GM21447 (cell line): ENCODE measurements around the gene AOAH.
"Not testable (repeated sequence)": the region's sequence is repeated elsewhere in the genome, so short reads cannot be mapped to it uniquely, and the experiment has no call there.

Source experiments
- ATAC-seq: cut with Tn5 transposase; IDR thresholded peaks from one replicate; pipeline ENCODE4 v1.9.1; 2021; ENCODE audit not compliant: unreplicated experiment

Gene AOAH

DNA sequence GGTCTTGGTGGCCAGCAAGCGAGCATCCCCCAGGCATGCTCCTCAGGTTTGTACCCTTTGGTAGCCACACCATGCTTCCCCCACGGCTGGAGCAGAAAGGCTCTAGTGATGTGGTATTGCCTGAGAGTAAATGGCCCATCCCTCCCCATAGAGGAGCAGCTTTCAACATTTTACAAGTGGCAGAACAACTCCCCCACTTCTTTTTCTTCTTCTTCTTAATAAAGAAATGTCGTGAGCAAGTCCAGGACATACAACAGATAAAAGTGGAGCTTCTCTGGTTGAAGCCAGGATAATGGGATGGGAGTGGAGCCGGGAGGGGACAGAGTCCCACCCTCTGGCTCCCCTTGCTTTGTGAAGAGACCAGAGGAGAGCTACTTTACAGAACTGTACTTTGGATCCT is 203.2 kb downstream of the AOAH start:
- ATAC-seq: no peak

DNA sequence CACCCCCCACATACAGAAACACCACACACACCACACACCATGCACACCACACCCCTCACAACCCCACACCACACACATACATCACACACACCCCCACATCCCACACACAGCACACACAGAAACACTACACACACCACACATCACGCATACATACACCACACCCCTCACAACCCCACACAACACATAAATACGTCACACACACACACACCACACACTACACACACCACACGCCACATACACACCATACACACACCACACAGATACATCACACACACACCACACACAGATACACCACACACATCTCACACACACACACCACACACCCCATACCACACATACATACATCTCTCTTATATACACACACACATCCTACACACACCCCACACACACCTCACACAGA is 208.4 kb downstream of the AOAH start:
- no peak for ATAC-seq

DNA sequence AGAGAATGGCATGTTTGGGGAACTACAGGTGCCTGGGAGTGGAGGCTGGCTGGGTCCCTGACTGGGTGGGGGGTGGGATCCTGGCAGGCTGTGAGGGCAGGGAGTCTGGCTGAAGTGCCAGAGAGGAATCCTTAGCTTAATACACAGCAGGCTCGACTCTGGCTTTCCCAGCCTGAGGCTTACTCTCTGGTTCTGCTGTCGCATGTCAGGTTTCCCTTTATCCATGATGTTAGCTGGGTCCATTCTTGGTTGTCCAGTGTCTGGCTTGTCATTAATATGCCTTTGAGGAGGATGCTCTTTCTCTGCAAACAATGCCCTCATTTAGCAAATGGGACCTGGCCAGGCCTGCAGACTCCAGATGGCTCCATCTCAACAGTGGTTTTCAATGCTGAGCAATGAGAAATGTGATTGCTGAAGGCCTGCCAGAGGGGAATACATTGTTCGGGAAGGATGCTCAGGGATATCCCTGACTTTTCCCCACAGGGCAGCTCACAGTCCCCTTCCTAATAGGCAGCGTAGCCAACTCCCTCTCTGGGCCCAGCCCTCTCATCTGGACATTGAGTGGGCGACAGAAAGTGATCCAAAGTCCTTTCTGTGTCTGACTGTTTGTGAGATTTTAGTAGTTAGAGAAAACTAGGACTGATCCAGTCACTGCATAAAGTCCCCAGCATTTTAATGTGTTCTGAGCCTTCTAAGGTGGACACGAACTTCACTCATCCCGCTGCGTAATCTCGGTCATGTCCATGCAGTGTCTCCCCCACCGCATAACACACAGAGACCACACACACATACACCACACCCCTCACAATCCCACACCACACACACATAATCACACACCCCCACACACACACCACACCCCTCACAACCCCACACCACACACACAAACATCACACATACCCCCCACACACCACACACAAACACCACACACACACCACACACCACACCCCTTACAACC is 209.7 kb downstream of the AOAH start:
- ATAC-seq: no peak

DNA sequence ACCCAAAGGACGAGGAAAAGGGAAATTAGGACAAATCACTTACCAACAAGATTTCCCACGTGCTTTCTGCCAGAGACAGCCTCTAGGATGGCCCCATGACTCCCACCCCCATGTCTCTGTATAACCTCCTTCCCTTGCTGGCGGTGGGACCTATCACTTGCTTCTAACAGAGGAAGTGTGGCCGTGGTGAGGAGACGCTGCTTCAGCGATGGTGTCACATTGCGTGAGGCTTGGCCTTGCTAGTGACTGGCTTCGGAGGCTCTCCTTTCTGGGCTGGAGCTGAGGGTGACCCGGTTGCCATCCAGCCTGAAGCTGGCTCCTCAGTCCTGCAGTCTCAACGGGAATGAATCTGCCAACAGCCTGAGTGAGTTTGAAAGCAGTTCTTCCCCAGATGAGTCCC is 210.9 kb downstream of the AOAH start:
- no peak for ATAC-seq

DNA sequence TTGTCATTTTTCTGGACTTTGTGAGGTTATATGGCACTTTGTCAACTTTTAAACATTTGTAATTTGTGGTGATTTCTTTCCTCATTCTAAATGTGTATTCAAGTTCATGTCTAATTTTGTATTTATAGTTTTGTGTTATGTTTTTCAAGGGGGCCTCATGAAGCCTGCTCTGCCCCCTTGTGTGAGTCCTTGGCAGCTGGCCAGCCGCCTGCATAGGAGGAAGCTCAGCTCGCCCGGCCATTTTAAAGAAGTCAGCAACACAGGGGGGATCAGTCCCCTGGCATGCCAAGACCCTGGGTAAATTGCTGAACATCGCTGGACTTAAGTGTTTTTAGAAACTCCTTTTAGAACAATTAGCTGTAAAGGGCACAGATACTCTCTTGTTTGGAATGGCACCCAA is 211.7 kb downstream of the AOAH start:
- no peak for ATAC-seq

DNA sequence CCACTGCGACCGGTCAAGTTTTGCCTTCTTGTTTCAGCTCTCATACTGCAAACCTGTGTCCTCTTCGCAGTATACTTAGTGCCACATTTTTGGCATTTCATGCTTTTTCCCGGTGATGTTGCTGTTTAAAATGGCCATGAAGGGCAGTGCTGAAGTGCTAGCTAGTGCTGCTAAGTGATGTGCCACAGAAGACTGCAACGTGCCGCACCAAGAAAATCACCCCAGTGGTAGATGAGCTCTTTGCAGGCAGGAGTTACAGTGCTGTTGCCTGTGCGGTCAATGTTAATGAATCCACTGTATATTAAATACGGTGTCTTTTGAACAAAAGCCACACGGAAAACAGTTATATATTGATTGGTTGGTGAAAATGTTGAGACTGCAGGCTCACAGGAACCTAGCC is 214.3 kb downstream of the AOAH start:
- no peak for ATAC-seq

DNA sequence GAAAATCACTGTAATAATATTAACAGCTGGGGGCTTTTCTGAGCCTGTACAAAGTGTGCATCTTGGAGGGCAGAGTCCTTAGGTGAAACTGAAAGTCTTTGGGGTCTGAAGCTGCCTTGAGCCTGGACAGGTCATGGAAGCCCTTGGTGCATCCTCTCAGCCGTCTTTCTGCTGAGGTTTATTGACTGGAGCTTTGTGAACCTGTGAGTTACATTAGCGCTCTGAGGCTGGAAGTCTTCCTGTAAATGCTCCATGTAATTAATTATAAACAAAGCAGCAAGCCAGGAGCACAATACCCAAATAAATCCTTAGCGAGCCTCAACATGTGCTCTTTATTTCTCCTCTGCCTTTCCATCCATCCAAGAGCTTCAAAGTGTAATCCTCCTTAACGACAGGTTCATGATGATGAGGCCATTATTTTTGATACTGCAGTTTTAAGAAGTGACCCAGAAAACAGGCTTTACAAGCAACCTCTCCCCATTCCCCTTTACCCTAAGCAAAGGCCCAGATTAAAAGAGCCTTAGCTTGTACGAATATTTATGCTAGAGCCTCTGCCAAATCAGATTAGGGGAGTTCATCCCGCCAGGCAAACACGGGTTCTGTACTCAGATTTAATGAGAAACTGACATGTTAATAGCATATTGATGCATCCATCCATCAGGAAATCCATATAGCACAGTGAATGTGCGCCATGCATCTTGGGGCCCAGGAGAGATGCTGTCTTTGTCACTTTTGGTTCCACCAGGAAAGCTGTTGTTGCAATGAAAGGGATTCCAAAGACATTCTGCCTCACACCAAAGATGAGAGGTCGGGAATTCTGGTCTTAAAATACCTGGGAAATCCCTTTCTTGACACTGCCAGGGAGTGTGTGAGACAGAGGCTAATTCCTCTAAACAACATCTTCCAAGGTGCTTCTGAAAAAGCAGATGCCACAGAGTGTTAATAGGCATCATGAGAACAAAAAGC is 216.5 kb downstream of the AOAH start:
- ATAC-seq: no peak

DNA sequence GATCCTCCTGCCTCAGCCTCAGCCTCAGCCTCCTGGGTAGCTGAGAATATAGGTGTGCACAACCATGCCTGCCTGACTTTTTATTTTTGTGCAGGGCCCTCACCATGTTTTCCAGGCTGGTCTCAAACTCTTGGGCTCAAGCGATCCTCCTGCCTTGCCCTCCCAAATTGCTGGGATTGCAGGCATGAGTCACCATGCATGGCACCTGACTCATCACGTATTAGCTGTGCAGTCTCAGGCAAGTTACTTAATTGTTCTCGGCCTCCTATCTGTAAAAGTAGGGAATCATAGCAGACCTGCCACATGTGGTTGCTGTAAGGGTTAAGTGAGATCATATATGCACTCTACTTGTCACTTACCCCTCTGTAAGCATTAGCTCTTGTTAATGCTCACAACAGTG is 217.5 kb downstream of the AOAH start:
- ATAC-seq: no peak

DNA sequence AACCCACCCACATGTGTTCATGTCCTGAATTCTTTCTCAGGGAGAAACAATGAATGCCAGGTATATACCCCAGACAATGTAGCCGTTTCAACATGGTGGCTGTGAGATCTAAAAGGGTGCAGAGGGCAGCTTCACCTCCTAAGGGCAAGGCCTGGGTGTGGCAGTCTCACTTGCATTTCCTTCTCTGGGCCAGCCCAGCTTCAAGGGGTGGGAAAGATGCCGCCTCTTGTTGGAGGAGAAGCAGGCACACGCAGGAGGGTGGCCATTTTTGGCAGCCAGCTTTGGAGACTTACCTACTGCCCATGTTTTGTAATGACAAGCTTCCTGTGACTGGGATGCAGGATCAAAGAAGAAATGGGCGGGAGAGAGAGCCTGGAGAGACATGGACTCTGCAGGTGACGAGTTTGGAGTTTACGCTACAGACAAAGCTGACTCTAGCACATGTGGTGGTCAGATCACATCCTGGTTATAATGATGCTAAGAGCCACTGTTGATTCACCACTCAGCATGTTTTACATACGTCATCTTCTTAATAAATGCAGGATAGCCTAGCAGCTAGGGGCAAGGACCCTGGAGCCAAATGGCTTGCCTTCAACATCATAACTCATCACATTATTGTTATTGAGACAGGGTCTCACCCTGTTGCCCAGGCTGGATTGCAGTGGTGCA is 218.0 kb downstream of the AOAH start:
- no peak for ATAC-seq

DNA sequence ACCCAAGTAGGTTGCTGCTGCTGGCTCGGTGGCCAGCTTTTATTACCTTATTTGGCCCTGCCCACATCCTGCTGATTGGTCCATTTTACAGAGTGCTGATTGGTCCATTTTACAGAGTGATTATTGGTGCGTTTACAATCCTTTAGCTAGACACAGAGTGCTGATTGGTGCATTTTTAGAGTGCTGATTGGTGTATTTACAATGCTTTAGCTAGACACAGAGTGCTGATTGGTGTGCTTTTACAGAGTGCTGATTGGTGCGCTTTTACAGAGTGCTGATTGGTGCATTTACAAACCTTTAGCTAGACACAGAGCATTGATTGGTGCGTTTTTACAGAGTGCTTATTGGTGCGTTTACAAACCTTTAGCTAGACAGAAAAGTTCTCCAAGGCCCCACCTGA is 219.7 kb downstream of the AOAH start:
- not testable (repeated sequence) for ATAC-seq

DNA sequence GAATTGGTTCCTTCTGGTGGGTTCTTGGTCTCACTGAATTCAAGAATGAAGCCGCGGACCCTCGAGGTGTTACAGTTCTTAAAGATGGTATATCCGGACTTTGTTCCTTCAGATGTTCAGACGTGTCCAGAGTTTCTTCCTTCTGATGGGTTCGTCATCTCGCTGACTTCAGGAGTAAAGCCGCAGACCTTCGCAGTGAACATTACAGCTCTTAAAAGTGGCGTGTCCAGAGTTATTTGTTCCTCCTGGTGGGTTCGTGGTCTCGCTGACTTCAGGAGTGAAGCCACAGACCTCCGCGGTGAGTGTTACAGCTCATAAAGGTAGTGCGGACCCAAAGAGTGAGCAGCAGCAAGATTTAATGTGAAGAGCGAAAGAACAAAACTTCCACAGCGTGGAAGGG is 220.1 kb downstream of the AOAH start:
- ATAC-seq: not testable (repeated sequence)

DNA sequence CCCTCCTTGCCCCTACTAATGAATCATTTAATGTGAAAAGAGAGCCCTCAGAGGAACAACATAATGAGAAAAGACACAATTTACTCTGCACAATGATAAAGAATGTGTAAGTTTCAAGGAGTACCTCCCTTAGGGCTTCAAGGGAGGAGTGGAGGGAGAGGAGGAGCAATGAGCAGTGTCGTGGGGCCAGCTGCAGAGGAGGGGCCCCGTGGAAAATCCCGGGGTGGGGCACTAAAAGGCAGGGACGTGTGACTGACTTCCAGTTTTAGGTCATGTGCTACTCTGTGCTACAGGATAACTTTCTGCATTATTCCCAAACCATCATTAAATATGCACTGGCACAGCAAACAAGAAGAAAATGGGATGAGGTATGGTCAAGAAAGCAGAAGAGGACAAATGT is 226.5 kb downstream of the AOAH start:
- no peak for ATAC-seq

DNA sequence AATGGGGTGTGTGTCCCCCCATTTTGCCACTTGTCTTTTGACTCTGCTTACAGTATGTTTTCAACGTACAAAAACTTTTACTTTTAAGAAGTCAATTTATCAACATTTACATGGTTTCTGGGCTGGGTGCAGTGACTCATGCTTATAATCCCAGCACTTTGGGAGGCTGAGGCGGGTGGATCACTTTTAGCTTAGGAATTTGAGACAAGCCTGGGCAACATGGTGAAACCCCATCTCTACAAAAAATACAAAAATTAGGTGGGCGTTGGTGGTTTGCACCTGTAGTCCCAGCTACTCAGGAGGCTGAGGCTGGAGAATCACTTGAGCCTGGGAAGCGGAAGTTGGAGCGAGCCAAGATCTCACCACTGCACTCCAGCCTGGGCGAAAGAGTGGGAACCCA is 227.1 kb downstream of the AOAH start:
- ATAC-seq: not testable (repeated sequence)

DNA sequence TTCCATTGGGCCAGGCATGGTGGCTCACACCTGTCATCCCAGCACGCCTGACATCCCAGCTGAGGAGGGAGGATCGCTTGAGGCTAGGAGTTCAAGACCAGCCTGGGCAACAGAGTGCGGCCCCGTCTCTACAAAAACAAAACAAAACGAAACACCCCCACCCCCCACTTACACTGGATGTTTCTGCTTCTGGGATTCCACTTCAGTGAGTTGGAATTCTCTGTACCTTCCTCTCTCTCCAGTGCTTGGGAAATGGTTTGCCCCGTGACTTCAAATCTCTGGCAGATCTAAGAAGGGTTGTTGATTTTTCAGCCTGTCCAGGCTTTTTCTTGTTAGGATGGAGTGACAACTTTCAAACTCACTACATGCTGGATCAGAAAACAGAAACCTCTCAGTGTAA is 227.7 kb downstream of the AOAH start:
- ATAC-seq: no peak

DNA sequence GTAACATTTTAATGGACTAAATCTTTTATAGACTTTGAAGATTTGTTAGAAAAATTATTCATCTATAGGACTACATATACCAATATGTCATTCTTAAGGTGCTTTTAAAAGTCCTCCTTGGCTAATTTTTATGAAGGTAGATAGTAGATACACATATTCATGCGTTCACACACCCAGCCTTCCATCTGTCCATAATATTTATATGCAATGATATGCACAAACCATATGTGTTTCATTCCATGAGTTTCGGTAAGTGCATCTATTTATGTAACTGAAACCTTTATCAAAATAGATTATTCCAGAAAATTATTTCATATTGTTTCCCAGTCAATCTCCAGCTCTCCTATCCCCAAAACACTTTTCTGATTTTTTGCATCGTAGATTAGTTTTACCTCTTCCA is 233.0 kb downstream of the AOAH start:
- ATAC-seq: no peak

DNA sequence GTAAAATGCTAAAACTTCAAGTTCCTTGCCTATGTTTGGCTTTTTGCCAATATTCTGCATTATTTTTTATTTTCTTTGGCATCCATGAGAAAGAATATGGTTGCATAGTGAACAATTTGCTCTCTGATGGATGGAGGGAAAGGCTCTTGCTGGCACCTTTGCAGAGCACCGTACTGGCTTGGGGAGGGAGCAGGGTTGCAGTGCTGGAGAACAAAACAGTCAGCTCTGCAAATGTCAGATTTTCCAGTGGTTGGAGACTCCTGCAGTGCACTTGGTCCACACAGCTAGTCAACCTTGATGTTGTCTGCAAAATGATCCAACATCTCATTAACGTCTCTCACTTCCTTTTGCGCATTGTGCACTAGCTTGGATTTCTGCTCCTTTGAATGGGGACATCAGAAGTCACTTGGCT is 233.9 kb downstream of the AOAH start:
- ATAC-seq: no peak

DNA sequence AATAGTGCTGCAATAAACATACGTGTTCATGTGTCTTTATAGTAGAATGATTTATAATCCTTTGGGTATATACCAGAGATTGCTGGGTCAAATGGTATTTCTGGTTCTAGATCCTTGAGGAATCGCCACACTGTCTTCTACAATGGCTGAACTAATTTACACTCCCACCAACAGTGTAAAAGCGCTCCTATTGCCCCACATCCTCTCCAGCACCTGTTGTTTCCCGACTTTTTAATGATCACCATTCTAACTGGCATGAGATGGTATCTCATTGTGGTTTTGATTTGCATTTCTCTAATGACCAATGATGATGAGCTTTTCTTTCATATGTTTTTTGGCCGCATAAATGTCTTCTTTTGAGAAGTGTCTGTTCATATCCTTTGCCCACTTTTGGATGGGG is 235.6 kb downstream of the AOAH start:
- not testable (repeated sequence) for ATAC-seq

DNA sequence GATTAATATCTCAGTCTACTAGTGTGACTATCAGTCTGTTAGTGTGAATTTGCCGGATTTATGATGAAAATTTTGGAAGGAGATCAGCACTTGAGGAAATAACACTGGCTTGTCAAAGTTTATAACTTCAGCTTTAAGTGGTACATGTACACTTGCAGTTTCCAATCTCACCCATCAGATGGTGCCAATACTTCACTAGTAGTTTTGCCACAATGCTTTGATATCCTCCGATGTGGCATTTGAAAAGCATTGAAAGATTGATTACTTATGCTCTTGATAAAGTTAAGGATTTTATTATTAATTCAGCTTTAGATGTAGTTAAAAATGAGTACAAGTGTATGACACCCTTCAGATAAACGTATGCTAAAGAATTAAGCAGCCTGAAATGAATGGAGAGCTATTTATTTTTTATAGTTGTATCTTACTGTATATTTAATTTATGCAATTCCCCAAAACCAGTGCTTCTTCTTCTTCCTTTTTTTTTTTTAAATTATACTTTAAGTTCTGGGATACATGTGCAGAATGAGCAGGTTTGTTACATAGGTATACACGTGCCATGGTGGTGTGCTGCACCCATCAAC is 236.4 kb downstream of the AOAH start:
- ATAC-seq: no peak

DNA sequence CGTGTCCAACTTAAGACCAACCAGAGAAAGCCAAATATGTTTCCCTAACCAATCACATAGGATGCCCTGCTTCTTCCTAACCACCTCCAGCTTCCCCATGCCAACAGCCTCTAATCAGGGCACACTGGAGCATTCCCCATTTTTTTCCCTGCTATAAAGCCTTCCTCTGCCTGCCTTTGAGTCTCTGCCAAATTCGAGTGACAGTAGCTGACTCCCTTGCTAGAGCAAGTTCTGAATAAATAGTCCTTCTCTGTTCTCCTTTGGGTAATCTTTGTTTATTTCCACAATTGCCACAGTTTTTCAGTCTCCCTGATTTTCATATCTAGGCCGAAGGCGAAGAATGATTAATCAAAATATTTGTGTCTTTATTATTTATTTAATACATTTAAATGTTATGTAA is 238.0 kb downstream of the AOAH start:
- no peak for ATAC-seq

DNA sequence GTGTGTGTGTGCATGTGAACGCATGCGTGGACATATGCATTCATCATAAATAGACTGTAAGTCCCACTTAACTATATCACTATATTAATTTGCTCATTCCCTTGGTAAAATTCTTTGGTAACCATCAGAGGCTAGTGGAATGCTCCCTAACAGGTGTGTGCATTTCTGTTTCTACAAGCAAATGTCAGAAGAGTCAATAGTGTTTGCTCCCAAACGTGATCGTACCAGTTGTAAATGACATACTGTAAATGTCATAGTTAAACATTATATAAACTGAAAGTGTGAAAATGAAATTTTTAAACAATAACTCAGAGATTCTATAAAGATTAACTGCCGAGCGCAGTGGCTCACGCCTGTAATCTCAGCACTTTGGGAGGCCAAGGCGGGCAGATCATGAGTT is 240.0 kb downstream of the AOAH start:
- no peak for ATAC-seq

DNA sequence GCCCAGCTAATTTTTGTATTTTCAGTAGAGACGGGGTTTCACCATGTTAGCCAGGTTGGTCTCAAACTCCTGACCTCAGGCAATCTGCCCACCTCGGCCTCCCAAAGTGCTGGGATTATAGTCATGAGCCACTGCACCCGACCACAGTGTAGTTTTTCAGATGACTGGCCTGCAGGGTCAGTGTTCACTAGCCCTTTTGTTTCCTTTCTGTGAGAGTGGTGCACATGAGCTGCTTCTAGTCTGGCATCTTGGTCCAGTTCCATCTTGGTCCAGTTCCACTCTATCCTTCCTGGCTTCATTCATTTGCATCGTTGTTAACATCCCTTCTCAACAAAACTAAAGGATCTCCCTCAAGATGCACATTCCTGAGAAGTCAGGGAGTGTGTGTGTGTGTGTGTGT is 240.4 kb downstream of the AOAH start:
- not testable (repeated sequence) for ATAC-seq
